Measurements from ENCODE around the gene HBE1. TPM values are rescaled to one million over a fixed set of nuclear protein-coding genes. Genes with fewer than 3 reads are reported as not detected.
A peak's percentile ranks its signal among the peaks of the same experiment; 100 is the strongest.

Gene HBE1
- total and polyA plus RNA-seq, 9 of the 15 experiments (the other 6 are each of a cell fraction or from before 2014, with no cell fraction given): 612 to 10,250 (median 2,181) TPM

- TF ChIP-seq PCBP2 (IDR thresholded peaks at IDR 0.05; ENCODE audit: low read depth, low read length, poor library complexity, severe bottlenecking): no peak
- TF ChIP-seq, protein P1, sequence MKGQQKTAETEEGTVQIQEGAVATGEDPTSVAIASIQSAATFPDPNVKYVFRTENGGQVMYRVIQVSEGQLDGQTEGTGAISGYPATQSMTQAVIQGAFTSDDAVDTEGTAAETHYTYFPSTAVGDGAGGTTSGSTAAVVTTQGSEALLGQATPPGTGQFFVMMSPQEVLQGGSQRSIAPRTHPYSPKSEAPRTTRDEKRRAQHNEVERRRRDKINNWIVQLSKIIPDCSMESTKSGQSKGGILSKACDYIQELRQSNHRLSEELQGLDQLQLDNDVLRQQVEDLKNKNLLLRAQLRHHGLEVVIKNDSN (CRISPR knock-in tag; IDR thresholded peaks at IDR 0.05): no peak
- no peak for TF ChIP-seq PRMT5 (CRISPR knock-in tag; IDR thresholded peaks at IDR 0.05)
- no peak for TF ChIP-seq SIRT6 (IDR thresholded peaks at IDR 0.05; ENCODE audit: low read depth, low read length)
- no peak for TF ChIP-seq ZC3H4 (CRISPR knock-in tag; IDR thresholded peaks at IDR 0.05; ENCODE audit: borderline replicate concordance)
- TF ChIP-seq MBD2 (IDR thresholded peaks at IDR 0.05; ENCODE audit: borderline replicate concordance, low read depth): no peak
- TF ChIP-seq HMGN3 (IDR thresholded peaks at IDR 0.05; ENCODE audit: borderline replicate concordance, extremely low read depth, insufficient read length, low read depth, low read length): no peak
- no peak for TF ChIP-seq ZNF395 (CRISPR knock-in tag; IDR thresholded peaks at IDR 0.05)
- TF ChIP-seq, protein P2, sequence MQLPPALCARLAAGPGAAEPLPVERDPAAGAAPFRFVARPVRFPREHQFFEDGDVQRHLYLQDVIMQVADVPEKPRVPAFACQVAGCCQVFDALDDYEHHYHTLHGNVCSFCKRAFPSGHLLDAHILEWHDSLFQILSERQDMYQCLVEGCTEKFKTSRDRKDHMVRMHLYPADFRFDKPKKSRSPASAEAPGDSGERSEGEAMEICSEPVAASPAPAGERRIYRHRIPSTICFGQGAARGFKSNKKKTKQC (CRISPR knock-in tag; IDR thresholded peaks at IDR 0.05): no peak
- TF ChIP-seq KHSRP (IDR thresholded peaks at IDR 0.05): peak; percentile 63; the same call in 1 of the 2 replicates
- TF ChIP-seq SNIP1 (IDR thresholded peaks at IDR 0.05; ENCODE audit: low read depth): no peak
- TF ChIP-seq, protein P3, sequence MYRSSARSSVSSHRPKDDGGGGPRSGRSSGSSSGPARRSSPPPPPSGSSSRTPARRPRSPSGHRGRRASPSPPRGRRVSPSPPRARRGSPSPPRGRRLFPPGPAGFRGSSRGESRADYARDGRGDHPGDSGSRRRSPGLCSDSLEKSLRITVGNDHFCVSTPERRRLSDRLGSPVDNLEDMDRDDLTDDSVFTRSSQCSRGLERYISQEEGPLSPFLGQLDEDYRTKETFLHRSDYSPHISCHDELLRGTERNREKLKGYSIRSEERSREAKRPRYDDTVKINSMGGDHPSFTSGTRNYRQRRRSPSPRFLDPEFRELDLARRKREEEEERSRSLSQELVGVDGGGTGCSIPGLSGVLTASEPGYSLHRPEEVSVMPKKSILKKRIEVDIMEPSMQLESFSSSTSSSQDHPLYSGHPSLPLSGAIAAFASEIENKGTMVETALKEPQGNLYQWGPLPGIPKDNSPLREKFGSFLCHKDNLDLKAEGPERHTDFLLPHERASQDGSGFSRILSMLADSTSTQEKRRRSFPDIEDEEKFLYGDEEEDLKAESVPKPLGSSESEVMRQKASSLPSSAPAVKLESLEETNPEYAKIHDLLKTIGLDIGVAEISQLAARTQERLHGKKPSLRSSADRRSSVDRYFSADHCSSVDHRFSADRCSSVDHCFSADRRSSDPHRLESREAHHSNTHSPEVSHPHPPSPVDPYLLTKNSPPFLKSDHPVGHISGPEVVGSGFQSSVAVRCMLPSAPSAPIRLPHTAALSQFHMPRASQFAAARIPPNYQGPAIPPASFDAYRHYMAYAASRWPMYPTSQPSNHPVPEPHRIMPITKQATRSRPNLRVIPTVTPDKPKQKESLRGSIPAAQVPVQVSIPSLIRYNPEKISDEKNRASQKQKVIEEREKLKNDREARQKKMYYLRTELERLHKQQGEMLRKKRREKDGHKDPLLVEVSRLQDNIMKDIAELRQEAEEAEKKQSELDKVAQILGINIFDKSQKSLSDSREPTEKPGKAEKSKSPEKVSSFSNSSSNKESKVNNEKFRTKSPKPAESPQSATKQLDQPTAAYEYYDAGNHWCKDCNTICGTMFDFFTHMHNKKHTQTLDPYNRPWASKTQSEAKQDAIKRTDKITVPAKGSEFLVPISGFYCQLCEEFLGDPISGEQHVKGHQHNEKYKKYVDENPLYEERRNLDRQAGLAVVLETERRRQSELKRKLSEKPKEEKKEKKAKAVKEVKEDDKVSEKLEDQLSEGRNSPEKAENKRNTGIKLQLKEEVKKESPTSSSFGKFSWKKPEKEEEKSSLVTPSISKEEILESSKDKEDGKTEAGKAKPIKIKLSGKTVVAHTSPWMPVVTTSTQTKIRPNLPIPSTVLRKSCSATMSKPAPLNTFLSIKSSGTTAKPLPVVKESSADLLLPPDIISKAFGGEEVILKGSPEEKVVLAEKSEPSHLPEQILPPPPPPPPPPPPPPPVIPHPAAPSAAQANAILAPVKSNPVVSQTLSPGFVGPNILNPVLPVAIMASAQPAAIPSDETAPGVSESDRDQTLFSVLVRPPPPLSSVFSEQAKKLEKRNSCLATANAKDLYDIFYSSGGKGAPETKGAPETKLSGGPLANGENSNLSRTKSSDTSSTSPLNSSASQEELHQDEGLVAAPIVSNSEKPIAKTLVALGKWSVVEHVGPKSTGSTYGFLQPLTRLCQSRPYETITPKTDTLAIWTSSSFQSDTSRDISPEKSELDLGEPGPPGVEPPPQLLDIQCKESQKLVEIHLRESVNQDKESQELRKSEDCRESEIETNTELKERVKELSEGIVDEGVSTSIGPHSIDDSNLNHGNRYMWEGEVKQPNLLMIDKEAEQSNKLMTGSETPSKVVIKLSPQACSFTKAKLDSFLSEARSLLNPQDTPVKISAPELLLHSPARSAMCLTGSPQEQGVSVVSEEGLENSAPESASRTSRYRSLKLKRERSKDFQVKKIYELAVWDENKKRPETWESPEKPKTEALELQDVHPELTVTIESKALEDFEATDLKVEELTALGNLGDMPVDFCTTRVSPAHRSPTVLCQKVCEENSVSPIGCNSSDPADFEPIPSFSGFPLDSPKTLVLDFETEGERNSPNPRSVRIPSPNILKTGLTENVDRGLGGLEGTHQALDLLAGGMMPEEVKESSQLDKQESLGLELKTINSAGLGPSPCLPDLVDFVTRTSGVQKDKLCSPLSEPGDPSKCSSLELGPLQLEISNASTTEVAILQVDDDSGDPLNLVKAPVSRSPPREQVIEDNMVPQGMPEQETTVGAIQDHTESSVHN (IDR thresholded peaks at IDR 0.05; ENCODE audit: borderline replicate concordance in 1 of 2, low read depth in 1 of 2): no peak
- TF ChIP-seq HNRNPLL (IDR thresholded peaks at IDR 0.05; ENCODE audit: low read depth, low read length, poor library complexity, severe bottlenecking): no peak
- TF ChIP-seq NR2C1 (IDR thresholded peaks at IDR 0.05): 0 out of 2 replicates have a peak, but pooled peaks have one; percentile 27
- no peak for TF ChIP-seq NR2C1 (tag; IDR thresholded peaks at IDR 0.05)
- TF ChIP-seq SMARCA4 (IDR thresholded peaks at IDR 0.05): 0 out of 2 replicates have a peak, but pooled peaks have one; percentile 34
- TF ChIP-seq KLF6 (CRISPR knock-in tag; IDR thresholded peaks at IDR 0.05; ENCODE audit: borderline replicate concordance): no peak
Observed at GRCh38 chr11:5267033-5267563, 2.6 kb downstream of the HBE1 start (continued).

All from K562 (cell line).